T-helper 22 cell (primary cell): ENCODE results near the gene ASCC1.
"Not testable (repeated sequence)": the region's sequence is repeated elsewhere in the genome, so short reads cannot be mapped to it uniquely, and the experiment has no call there.

Source experiments
- DNase-seq: peaks from one replicate; pipeline ENCODE4 v3.0.0-alpha.2; 2020; ENCODE audit warnings: low read depth

Gene ASCC1

DNA sequence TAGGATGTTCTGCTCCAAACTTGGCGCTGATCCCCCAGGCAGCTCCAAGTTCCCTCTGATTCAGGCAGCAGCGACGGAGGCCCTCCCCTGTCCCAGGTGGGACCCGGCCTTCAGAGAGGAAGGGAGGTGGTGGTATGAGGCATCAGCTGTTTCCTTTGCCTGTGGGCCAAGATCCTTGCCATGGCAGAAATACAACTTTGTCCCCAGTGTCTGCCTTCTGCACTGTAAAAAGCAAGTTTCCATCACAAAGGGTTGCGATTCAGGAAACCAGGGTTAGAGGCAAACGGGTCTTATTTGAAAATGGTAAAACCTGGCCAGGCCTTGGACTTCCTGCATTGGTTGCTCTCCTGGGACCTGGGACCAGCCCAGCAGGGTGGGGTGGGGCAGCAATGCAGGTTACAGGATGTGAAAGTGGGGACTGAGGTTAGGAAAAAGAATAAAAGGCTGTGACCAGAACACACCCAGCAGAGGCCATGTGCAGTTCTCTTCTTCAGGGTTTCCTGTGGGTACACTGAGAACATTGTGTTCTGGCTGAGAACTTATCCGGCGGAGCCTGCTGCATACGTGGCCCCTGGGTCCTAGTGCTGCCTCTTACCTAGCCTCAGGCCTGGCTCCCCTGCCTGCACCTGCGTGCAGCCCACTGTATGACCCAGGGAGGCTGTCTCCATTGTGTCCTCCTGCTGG, 32.5 kb upstream of the ASCC1 start:
- DNase-seq, result peak; percentile 58

DNA sequence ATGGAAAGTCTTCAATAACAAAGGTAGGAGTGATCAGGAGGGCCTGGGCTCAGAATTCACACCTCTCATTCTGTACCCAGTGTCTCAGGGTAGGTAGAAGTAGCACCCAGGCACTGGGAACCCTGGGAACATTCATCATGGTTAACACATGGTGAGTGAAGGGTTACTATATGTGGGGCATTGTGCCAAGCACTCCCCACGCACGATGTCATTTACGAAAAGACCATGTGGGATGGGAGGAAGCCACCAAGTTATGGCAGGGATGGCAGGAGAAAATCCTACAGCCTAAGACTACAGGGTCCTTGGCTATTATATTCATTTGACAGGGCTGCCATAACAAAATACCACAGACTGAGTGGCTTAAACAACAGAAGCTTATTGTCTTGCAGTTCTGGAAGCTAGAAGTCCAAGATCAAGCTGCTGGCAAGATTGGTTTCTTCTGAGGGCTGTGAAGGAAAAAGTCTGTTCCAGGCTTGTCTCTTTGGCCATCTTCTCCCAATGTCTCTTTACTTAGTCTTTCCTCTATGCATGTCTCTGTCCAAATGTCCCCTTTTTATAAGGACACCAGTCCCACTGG, 30.0 kb upstream of the ASCC1 start:
- no peak for DNase-seq

DNA sequence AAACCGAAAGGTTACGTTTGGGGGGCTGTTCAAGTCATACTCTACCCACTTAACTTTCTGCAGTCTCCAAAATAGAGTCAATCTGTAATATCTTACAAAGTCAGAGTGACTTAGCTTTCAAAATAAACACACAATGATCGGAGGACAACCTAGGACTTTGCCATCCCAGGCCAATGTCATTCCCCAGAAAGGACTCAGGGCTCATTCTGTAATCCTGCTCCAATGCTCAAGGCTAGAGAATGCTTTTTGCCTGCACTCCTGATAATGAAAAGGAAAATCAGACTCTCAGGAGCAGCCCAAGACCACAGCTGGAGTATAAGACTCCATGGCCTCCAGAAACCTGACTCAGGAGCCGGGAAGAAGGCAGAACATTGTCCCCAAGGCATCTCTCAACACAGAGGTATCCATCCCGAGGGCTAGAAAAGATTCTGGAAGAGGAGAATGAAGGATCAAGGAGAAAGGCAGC, 28.5 kb upstream of the ASCC1 start:
- no peak for DNase-seq

DNA sequence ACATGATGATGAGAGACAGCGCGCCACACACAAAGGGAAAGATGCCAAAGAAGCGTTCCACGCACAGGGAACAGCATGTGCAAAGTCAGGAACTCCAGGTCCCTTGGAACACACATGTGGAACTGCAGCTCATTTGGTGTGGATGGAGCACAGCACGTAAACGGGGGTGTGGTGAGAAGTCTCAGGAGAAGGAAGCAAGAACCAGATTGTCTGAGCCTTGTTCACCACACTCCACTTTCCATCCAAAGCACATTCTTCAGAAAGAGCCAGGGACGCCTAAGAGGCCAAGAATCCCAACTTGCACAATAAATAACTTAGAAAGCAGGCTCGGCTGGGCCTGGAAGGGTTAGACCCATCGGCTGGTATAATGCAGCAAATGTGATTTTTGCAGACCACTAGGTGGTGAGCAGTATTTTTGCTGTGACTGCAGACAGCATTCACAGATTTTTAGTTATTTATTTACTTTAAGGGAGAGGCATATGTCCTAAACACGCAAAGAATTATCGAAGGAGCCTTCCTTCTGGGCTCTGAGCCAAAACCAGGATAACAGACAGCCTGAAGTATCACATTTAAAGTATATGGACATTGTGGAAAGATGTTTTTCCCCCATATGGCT, 27.9 kb upstream of the ASCC1 start:
- no peak for DNase-seq

- DNase-seq, result no peak
These were observed 26.6 kb upstream of the ASCC1 start for GRCh38 chr10:72242675-72243074.

- no peak for DNase-seq
These were observed 25.7 kb upstream of the ASCC1 start for GRCh38 chr10:72241691-72242252.

DNA sequence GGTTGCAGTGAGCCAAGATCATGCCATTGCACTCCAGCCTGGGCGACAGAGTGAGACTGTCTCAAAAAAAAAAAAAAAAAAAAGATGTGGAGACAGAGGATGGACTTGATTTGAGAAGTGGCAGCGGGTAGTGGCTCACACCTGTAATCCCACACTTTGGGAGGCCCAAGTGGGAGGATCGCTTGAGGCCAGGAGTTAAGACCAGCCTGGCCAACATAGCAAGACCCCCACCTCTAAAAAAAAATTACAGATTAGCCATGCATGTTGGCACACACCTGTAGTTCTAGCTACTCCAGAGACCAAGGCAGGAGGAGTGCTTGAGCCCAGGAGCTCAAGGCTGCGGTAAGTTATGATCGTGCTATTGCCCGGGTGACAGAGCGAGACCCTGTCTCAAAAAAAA, 24.3 kb upstream of the ASCC1 start:
- no peak for DNase-seq

- DNase-seq, result no peak
These were observed 23.3 kb upstream of the ASCC1 start for GRCh38 chr10:72239409-72239808.

DNA sequence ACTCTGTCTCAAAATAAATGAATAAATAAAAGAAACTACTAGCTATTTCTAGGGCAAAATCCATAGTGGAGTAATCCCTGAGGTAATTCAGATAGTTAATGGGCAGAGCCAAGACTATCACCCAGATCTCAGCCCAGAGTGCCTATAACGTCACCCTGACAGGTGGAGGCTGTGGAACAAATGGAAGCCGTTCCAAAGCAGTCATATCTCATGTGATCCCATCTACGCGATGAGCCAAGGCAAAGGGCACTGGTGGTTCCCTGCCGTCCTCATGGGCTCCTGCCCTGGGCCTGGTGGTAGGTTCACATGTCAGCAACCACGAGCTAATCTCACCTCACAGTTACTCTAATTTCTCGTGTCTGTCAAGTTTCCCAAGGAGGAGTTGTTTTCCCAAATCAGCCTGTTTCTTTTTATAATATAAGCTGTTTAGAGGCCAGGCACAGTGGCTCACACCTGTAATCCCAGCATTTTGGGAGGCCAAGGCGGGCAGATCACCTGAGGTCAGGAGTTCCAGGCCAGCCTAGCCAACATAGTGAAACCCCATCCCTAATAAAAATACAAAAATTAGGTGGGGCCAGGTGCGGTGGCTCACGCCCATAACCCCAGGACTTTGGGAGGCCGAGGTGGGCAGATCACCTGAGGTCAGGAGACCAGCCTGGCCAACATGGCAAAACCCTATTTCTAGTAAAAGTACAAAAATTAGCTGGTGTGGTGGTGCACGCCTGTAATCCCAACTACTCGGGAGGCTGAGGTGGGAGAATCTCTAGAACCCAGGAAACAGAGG, 22.5 kb upstream of the ASCC1 start:
- no peak for DNase-seq

GRCh38 chr10:72235544-72236279, 19.6 kb upstream of the ASCC1 start:
- no peak for DNase-seq

DNA sequence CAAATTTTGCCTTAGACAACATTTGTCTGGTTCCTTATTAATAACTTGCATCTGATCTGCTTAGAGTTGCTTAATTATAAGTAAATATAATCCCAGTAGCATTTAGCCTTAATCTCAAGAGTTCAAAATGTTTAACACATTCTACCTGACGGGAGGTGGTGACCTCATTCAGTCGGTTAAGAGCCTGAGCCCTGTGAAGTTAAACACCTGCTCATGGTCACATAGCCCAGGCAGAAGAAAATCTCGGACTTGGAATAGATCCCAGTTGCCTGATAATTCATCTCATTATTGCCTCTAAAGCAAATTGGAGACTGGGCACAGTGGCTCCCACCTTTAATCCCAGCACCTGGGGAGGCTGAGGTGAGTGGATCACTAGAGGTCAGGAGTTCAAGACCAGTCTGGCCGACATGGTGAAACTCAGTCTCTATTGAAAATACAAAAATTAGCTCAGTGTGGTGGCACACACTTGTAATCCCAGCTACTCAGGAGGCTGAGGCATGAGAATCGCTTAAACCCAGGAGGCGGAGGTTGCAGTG, 18.6 kb upstream of the ASCC1 start:
- DNase-seq, result no peak

- DNase-seq, result no peak
These were observed 17.5 kb upstream of the ASCC1 start for GRCh38 chr10:72233621-72234020.

DNA sequence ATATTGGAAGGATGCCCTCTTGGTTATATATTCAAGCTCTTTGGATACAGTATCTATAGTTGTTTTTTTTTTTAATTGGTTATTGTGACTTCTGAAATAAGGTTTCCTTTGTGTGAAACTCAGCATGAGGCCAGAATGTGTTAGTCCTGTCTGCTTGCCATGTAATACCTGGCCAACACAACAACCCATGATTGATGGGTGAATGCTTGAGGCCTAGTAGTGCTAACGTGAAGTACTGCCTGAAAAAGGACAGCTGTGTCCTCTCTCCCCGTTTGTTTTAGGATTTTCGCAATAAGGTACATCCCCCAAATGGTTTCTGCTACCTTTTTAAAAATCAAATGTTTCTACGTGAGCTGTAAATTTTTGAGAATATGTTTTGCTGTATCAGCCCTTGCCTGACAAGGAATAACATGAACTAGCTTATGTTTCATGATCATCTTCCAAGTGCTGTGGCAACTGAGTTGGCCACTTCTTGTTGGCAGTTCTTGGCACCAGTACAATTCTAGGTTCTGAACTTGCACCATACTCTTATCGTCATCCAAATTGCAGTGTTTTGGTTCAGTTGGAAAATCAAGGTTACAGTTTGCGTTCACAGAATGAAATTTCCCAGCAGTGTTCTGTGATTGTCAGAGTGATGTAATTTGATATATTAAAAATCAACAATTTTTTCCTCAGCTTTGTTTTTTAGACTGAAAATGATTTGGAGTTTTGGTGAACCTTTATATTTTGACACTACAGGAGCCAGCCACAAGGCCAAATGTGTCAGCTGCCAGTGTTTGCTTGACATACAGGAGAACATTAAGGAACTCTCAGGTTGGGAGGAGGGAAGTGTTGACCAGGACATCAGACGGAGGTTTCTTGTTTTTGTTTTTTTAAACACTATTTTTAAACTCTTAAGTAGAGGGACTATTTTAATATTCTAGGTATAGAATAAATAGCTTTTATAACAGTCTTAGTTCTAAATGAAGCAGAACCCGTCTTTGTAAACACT, 13.5 kb upstream of the ASCC1 start:
- no peak for DNase-seq

- DNase-seq, result no peak
These were observed 12.3 kb upstream of the ASCC1 start for GRCh38 chr10:72228318-72228751.

- DNase-seq, result no peak
These were observed 11.8 kb upstream of the ASCC1 start for GRCh38 chr10:72227826-72228225.

DNA sequence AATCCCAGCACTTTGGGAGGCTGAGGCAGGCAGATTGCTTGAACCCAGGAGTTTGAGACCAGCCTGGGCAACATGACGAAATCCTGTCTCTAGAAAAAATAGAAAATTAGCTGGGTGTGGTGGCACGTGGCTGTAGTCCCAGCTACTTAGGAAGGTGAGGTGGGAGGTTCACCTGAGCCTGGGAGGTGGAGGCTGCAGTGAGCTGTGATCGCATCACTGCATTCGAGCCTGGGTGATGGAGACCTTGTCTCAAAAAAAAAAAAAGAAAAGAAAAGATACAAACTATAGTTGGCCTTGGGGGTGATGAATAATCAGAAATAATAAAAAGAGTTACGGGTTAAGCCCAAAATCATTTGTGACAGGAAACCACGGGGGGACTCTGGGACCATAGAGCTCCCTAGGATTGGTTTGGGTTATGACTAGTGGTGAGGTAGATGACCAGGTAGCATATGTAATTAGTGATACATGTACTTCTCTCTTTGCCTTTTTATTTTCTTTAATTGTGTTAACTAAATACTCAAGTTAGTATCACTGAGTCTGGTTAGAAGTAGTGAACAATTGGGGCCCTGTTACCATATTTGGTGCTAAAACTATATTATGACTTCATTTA, 10.4 kb upstream of the ASCC1 start:
- no peak for DNase-seq

DNA sequence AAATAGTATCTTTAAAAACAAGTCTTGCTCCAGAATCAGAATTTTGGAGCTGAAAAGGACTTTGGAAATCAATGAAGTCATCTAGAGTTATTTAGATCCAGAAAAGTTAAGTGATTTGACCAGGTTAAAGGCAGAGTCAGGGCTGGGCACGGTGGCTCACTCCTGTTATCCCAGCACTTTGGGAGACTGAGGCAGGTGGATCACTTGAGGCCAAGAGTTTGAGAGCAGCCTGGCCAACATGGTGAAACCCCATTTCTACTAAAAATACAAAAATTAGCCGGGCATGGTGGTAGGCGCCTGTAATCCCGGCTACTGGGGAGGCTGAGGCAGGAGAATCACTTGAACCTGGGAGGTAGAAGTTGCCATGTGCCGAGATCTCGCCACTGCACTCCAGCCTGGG, 8.1 kb upstream of the ASCC1 start:
- not testable (repeated sequence) for DNase-seq

- no peak for DNase-seq
These were observed 7.6 kb upstream of the ASCC1 start for GRCh38 chr10:72223743-72224101.

DNA sequence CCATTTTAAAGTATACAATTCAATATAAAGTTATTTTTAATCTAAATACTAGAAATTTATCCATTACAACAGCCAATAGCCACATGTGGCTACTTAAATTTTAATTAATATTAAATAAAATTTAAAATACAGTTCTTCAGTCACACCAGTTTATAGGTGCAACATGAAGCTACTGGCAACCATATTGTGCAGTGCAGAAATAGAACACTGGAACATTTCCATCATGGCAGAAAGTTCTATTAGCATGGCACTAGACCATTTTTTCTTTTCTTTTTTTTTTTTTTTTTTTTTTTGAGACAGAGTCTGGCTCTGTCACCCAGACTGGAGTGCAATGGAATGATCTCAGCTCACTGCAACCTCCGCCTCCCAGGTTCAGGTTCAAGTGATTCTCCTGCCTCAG, 5.2 kb upstream of the ASCC1 start:
- DNase-seq, result no peak

- DNase-seq, result no peak
These were observed 4.6 kb upstream of the ASCC1 start for GRCh38 chr10:72220637-72221036.
